H1 (cell line): ENCODE results near the gene BTBD10. TPM values are rescaled to one million over a fixed set of nuclear protein-coding genes. Genes with fewer than 3 reads are reported as not detected.

Experiments used
- CTCF ChIP-seq, 3 experiments: IDR thresholded peaks; 1 replicate in 2 of 3; 2 replicates in 1 of 3; pipeline versions ENCODE4 v1.5.1 to v1.6.1; 2011; ENCODE audit warnings: low read length in 3 of 3, mild to moderate bottlenecking in 3 of 3, inconsistent platforms in 2 of 3, low read depth in 1 of 3, moderate library complexity in 1 of 3; ENCODE audit not compliant: insufficient read depth in 1 of 3; ENCODE audit errors: control extremely low read depth in 1 of 3
- RXRA ChIP-seq: IDR thresholded peaks from 2 replicates; pipeline ENCODE4 v1.6.1; 2011; ENCODE audit warnings: low read depth, mild to moderate bottlenecking, low read length, moderate library complexity; ENCODE audit not compliant: insufficient read depth
- SRF ChIP-seq: IDR thresholded peaks from 2 replicates; pipeline ENCODE4 v1.6.1; 2011; ENCODE audit warnings: mild to moderate bottlenecking, low read depth, low read length, moderate library complexity
- polyA plus RNA-seq, 7 experiments: library from polyadenylated mRNA; depleted of rRNA in 3 of 7; stranded (reverse) in 5 of 7; unstranded in 2 of 7; fragments of >200 nt in 5 of 7; fragments of 200-250 nt in 2 of 7; gene quantifications; 1 replicate in 5 of 7; 2 replicates in 1 of 7; 4 replicates in 1 of 7; pipeline versions ENCODE4 v1.2.1 to v1.2.3, GENCODE V29; 2011 to 2013; ENCODE audit warnings: missing spikeins in 2 of 7, mixed read lengths in 2 of 7
- total RNA-seq: library from RNA; stranded (reverse); fragmentation: NEBNext Ultra II Directional; extraction: Animal tissue kit (Norgen Biotek cat#: 25700); gene quantifications from 2 replicates; pipeline ENCODE4 v1.2.1, GENCODE V29; 2021

BTBD10 gene
- total and polyA plus RNA-seq, 2 of the 8 experiments (the other 6 are each of a cell fraction or from before 2014, with no cell fraction given): 13.8 to 22.2 TPM

DNA sequence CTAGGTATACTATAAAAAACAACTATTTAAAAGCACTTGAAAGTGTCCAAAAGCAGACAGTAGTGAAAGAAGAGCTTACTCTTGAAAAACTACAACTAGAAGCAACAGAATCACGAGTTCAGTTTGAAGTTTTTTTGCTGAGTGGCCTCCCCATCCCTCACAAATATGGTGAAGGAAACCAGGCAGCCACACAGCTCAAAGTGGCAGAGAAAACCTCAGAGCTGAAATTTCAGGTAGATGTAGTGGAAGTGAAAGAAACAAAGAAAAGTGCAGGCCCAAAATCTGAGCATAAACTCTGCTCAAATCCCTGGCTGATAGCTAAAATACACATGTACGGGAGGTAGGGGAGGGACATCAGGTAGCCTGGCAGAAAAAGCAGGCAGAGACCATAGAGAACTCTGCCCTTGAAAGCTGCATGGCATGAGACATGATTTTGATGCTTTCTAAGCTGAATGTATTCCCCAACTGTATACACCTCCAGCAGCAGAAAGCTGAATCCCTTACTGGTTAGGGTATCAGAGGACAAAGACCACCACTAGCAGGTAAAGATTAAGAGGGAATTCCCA is 12.1 kb downstream of the BTBD10 start (continued):
- TF ChIP-seq CTCF (IDR thresholded peaks at IDR 0.05; ENCODE audit: control extremely low read depth in 1 of 3, insufficient read depth in 1 of 3, low read depth in 1 of 3, low read length in 3 of 3) (no peak), SRF (no peak), RXRA (no peak)
- TF ChIP-seq, all 59 proteins: peak for 0
